ENCODE data around the gene DERL3. TPM values are rescaled to one million over a fixed set of nuclear protein-coding genes. Genes with fewer than 3 reads are reported as not detected.

DERL3 gene
- total RNA-seq, 4 donors from 2014 or later = 1.9 to 20.0 (median 3.1) TPM

- DNase-seq = peak; percentile 8
- WGBS, 2 donors (ENCODE audit: low coverage in 1 of 2) = 97% methylated on average over 10 of the region's 10 CpGs; no CpG with 5 or more reads in 1 of the 2 donors
- peaks cover 13 to 18% (median 16%) of the 10 kb centered on the region in 4 donors for H3K4me1 ChIP-seq
Observed at GRCh38 chr22:23834793-23835483, 3.9 kb downstream of the DERL3 start.

GRCh38 chr22:23834406-23834792, 4.4 kb downstream of the DERL3 start:
- no peak for DNase-seq
- no peak overlapping the region for H3K27ac ChIP-seq
- WGBS, 2 donors (ENCODE audit: low coverage in 1 of 2) = 71 to 97% methylated on average over 1 to 3 of the region's 3 CpGs
- H3K27me3 ChIP-seq = no peaks in the 10 kb centered on the region
- intact Hi-C loops (cut with DNase I; ENCODE audit: low total_unique reads) = loop anchor here (2.0 kb wide), 1 partner anchor 32 kb away; no protein-coding TSS in a partner anchor
- H3K9me3 ChIP-seq = no peaks in the 10 kb centered on the region
- in situ Hi-C loops (cut with MboI; ENCODE audit: low pct_ligation_motif_present in 1 of 4, low pct_unique_long_range_greater_than_20kb in 1 of 4, low sequenced_read_pairs in 3 of 4) = loop anchor here in 1 of 4 donors (25.0 kb wide), 1 partner anchor 297 kb away; no protein-coding TSS in a partner anchor
- TF ChIP-seq POLR2AphosphoS5 (IDR thresholded peaks at IDR 0.05) (no peak), CTCF (IDR thresholded peaks at IDR 0.05) (no peak), EP300 (IDR thresholded peaks at IDR 0.05; ENCODE audit: low read depth) (no peak), POLR2A (IDR thresholded peaks at IDR 0.05) (no peak)
- no peak overlapping the region for H3K4me3 ChIP-seq
- H3K4me1 ChIP-seq = peaks cover 9 to 15% (median 12%) of the 10 kb centered on the region in 4 donors
- H3K36me3 ChIP-seq = peaks cover 0 to 21% (median 3%) of the 10 kb centered on the region in 4 donors

More at GRCh38 chr22:23834793-23835483, 3.9 kb downstream of the DERL3 start:
- Histone ChIP-seq H3K27me3 (no peaks in the 10 kb centered on the region), H3K27ac (no peak overlapping the region), H3K4me3 (no peak overlapping the region), H3K36me3 (peaks cover 0 to 19% (median 3%) of the 10 kb centered on the region in 4 donors), H3K9me3 (no peaks in the 10 kb centered on the region)
- intact Hi-C loops (cut with DNase I; ENCODE audit: low total_unique reads) = loop anchor here (2.0 kb wide), 1 partner anchor 32 kb away; no protein-coding TSS in a partner anchor
- no peak for TF ChIP-seq CTCF (IDR thresholded peaks at IDR 0.05)
- in situ Hi-C loops (cut with MboI; ENCODE audit: low pct_ligation_motif_present in 1 of 4, low pct_unique_long_range_greater_than_20kb in 1 of 4, low sequenced_read_pairs in 3 of 4) = loop anchor here in 1 of 4 donors (25.0 kb wide), 1 partner anchor 298 kb away; no protein-coding TSS in a partner anchor

- H3K9me3 ChIP-seq = no peaks in the 10 kb centered on the region
- 94% methylated on average over 13 of the region's 13 CpGs; no CpG with 5 or more reads in 1 of the 2 donors for WGBS, 2 donors (ENCODE audit: low coverage in 1 of 2)
- DNase-seq = no peak
- H3K4me1 ChIP-seq = peaks cover 8 to 10% (median 9%) of the 10 kb centered on the region in 4 donors
- H3K27me3 ChIP-seq = no peaks in the 10 kb centered on the region
- peaks cover 0 to 21% (median 5%) of the 10 kb centered on the region in 4 donors for H3K36me3 ChIP-seq
- intact Hi-C loops (cut with DNase I; ENCODE audit: low total_unique reads) = loop anchor here (2.0 kb wide), 1 partner anchor 33 kb away; no protein-coding TSS in a partner anchor
- no peak for TF ChIP-seq CTCF (IDR thresholded peaks at IDR 0.05)
- no peak for TF ChIP-seq EP300 (IDR thresholded peaks at IDR 0.05; ENCODE audit: low read depth)
- TF ChIP-seq POLR2AphosphoS5 (IDR thresholded peaks at IDR 0.05) = no peak
- TF ChIP-seq POLR2A (IDR thresholded peaks at IDR 0.05) = no peak
- H3K27ac ChIP-seq = no peak overlapping the region
- in situ Hi-C loops (cut with MboI; ENCODE audit: low pct_ligation_motif_present in 1 of 4, low pct_unique_long_range_greater_than_20kb in 1 of 4, low sequenced_read_pairs in 3 of 4) = loop anchor here in 1 of 4 donors (25.0 kb wide), 1 partner anchor 297 kb away; no protein-coding TSS in a partner anchor
- no peak overlapping the region for H3K4me3 ChIP-seq
Observed at GRCh38 chr22:23833911-23834317, 4.9 kb downstream of the DERL3 start.

- TF ChIP-seq EP300 (IDR thresholded peaks at IDR 0.05; ENCODE audit: low read depth) (no peak), POLR2AphosphoS5 (IDR thresholded peaks at IDR 0.05) (no peak), CTCF (IDR thresholded peaks at IDR 0.05) (no peak), POLR2A (IDR thresholded peaks at IDR 0.05) (no peak)
- intact Hi-C loops (cut with DNase I; ENCODE audit: low total_unique reads) (no loop called here), in situ Hi-C loops (cut with MboI; ENCODE audit: low pct_ligation_motif_present in 1 of 4, low pct_unique_long_range_greater_than_20kb in 1 of 4, low sequenced_read_pairs in 3 of 4) (loop anchor here in 1 of 4 donors (25.0 kb wide), 1 partner anchor 296 kb away; no protein-coding TSS in a partner anchor)
- Histone ChIP-seq H3K4me1 (peaks cover under 1 to 4% (median 3%) of the 10 kb centered on the region in 4 donors), H3K27me3 (no peaks in the 10 kb centered on the region), H3K4me3 (no peak overlapping the region), H3K9me3 (no peaks in the 10 kb centered on the region), H3K27ac (no peak overlapping the region), H3K36me3 (peaks cover 0 to 21% (median 5%) of the 10 kb centered on the region in 4 donors)
- DNase-seq = no peak
- WGBS, 2 donors (ENCODE audit: low coverage in 1 of 2) = 90 to 100% methylated on average over 6 to 16 of the region's 16 CpGs
Observed at GRCh38 chr22:23833017-23833751, 5.6 kb downstream of the DERL3 start.

Measured in transverse colon (tissue), 4 donors.